Activated CD8-positive, alpha-beta T cell treated with anti-CD3 and anti-CD28 coated beads, Interleukin-2, amount 10 ng/mL, durations not matched to agents 7 days and 5 days (primary cell): ENCODE results near the gene LRCH3. TPM values are rescaled to one million over a fixed set of nuclear protein-coding genes. Genes with fewer than 3 reads are reported as not detected.
A peak's percentile ranks its signal among the peaks of the same experiment; 100 is the strongest.

Source experiments
- ATAC-seq: fragments of 150-1000 bp; cut with Tn5 transposase; one replicate; pipeline ENCODE4 v1.10.0; 2021; ENCODE audit warnings: moderate library complexity
- CTCF ChIA-PET: fragments of 350-600 bp; sonication (Branson Sonifier 250); formaldehyde crosslinking; loops from one replicate; lab custom pipeline; 2021; ENCODE audit warnings: antibody characterized with exemption; lab: Charles Lee
- POLR2A ChIA-PET: fragments of 350-600 bp; sonication (Branson Sonifier 250); formaldehyde crosslinking; loops from one replicate; lab custom pipeline; 2021; ENCODE audit warnings: antibody characterized with exemption; lab: Charles Lee
- DNase-seq: peaks from one replicate; pipeline ENCODE4 v3.0.0-alpha.2; 2020
- H3K27ac Mint-ChIP-seq: one replicate; pipeline ENCODE4 v1.8.0; 2021; ENCODE audit warnings: mild to moderate bottlenecking, mixed read lengths
- H3K27me3 Mint-ChIP-seq: one replicate; pipeline ENCODE4 v1.8.0; 2021; ENCODE audit warnings: low read depth, mixed read lengths
- H3K36me3 Mint-ChIP-seq: one replicate; pipeline ENCODE4 v1.8.0; 2021; ENCODE audit warnings: low read depth, mixed read lengths
- H3K4me1 Mint-ChIP-seq: one replicate; pipeline ENCODE4 v1.8.0; 2021; ENCODE audit warnings: low read depth, mixed read lengths
- H3K4me3 Mint-ChIP-seq: one replicate; pipeline ENCODE4 v1.8.0; 2021; ENCODE audit warnings: mild to moderate bottlenecking, mixed read lengths
- H3K9me3 Mint-ChIP-seq: one replicate; pipeline ENCODE4 v1.8.0; 2022; ENCODE audit warnings: mixed read lengths; ENCODE audit not compliant: insufficient read depth
- total RNA-seq, 2 experiments: library from RNA; stranded (reverse); gene quantifications; one replicate each; pipeline ENCODE4 v1.2.3, GENCODE V29; 2021

LRCH3 gene
- total RNA-seq, 2 experiments from 2014 or later: 50.7 to 60.4 TPM

GRCh38 chr3:197753263-197753662 is 37.8 kb upstream of the LRCH3 start:
- DNase-seq (no peak), ATAC-seq (no peak)
- H3K36me3 Mint-ChIP-seq: peaks cover 7% of the 10 kb centered on the region
- ChIA-PET POLR2A (interaction anchor here (1.2 kb wide), 1 partner anchor 37 kb away, joined by 5 read pairs; no protein-coding TSS in a partner anchor), CTCF (interaction anchor here (0.7 to 0.9 kb wide), 3 partner anchors 17 to 202 kb away, joined by 3 read pairs; no protein-coding TSS in a partner anchor)
- peaks cover 45% of the 10 kb centered on the region for H3K4me1 Mint-ChIP-seq
- H3K27me3 Mint-ChIP-seq: peaks cover 2% of the 10 kb centered on the region
- no peak overlapping the region for H3K27ac Mint-ChIP-seq
- H3K4me3 Mint-ChIP-seq: no peak overlapping the region
- H3K9me3 Mint-ChIP-seq: no peaks in the 10 kb centered on the region

GRCh38 chr3:197756704-197757103 is 34.4 kb upstream of the LRCH3 start:
- H3K27me3 Mint-ChIP-seq: no peaks in the 10 kb centered on the region
- ATAC-seq (no peak), DNase-seq (no peak)
- H3K4me1 Mint-ChIP-seq: peaks cover 27% of the 10 kb centered on the region
- H3K9me3 Mint-ChIP-seq: no peaks in the 10 kb centered on the region
- H3K4me3 Mint-ChIP-seq: no peak overlapping the region
- ChIA-PET POLR2A (interaction anchor here (1.0 kb wide), 1 partner anchor 34 kb away, joined by 6 read pairs; the partner anchor contains the start of gene LRCH3), CTCF (interaction anchor here (0.9 kb wide), 2 partner anchors 47 to 91 kb away, joined by 3 to 4 read pairs; no protein-coding TSS in a partner anchor)
- H3K27ac Mint-ChIP-seq: no peak overlapping the region
- peaks cover 7% of the 10 kb centered on the region for H3K36me3 Mint-ChIP-seq

GRCh38 chr3:197758512-197758911 is 32.5 kb upstream of the LRCH3 start:
- POLR2A ChIA-PET: no interaction called here
- Mint-ChIP-seq H3K4me3 (no peak overlapping the region), H3K27ac (no peak overlapping the region), H3K9me3 (no peaks in the 10 kb centered on the region), H3K4me1 (peaks cover 14% of the 10 kb centered on the region), H3K27me3 (no peaks in the 10 kb centered on the region), H3K36me3 (peaks cover 9% of the 10 kb centered on the region)
- CTCF ChIA-PET: no interaction called here
- ATAC-seq (no peak), DNase-seq (no peak)

GRCh38 chr3:197761784-197762183 is 29.3 kb upstream of the LRCH3 start:
- Mint-ChIP-seq H3K27me3 (no peaks in the 10 kb centered on the region), H3K9me3 (no peaks in the 10 kb centered on the region), H3K4me1 (no peaks in the 10 kb centered on the region), H3K36me3 (peaks cover 12% of the 10 kb centered on the region), H3K27ac (no peak overlapping the region), H3K4me3 (no peak overlapping the region)
- ATAC-seq (no peak), DNase-seq (no peak)
- POLR2A ChIA-PET: no interaction called here
- CTCF ChIA-PET: no interaction called here

GRCh38 chr3:197775317-197775716 is 15.7 kb upstream of the LRCH3 start:
- peaks cover 38% of the 10 kb centered on the region for H3K36me3 Mint-ChIP-seq
- DNase-seq (no peak), ATAC-seq (no peak)
- no peaks in the 10 kb centered on the region for H3K27me3 Mint-ChIP-seq
- no peaks in the 10 kb centered on the region for H3K9me3 Mint-ChIP-seq
- no peak overlapping the region for H3K27ac Mint-ChIP-seq
- POLR2A ChIA-PET: no interaction called here
- CTCF ChIA-PET: interaction anchor here (1.0 kb wide), 2 partner anchors 21 to 176 kb away, joined by 3 read pairs; no protein-coding TSS in a partner anchor
- H3K4me3 Mint-ChIP-seq: no peak overlapping the region
- H3K4me1 Mint-ChIP-seq: no peaks in the 10 kb centered on the region

GRCh38 chr3:197782230-197782629 is 8.8 kb upstream of the LRCH3 start:
- peaks cover 33% of the 10 kb centered on the region for H3K36me3 Mint-ChIP-seq
- H3K27me3 Mint-ChIP-seq: no peaks in the 10 kb centered on the region
- H3K9me3 Mint-ChIP-seq: no peaks in the 10 kb centered on the region
- CTCF ChIA-PET: no interaction called here
- POLR2A ChIA-PET: no interaction called here
- H3K27ac Mint-ChIP-seq: no peak overlapping the region
- H3K4me1 Mint-ChIP-seq: no peaks in the 10 kb centered on the region
- no peak overlapping the region for H3K4me3 Mint-ChIP-seq
- ATAC-seq (no peak), DNase-seq (no peak)

GRCh38 chr3:197784019-197784585 is 7.0 kb upstream of the LRCH3 start:
- ATAC-seq (no peak), DNase-seq (no peak)
- H3K4me3 Mint-ChIP-seq: no peak overlapping the region
- peaks cover 28% of the 10 kb centered on the region for H3K36me3 Mint-ChIP-seq
- no peaks in the 10 kb centered on the region for H3K27me3 Mint-ChIP-seq
- ChIA-PET POLR2A (no interaction called here), CTCF (interaction anchor here (1.4 kb wide), 1 partner anchor 122 kb away, joined by 4 read pairs; no protein-coding TSS in a partner anchor)
- no peaks in the 10 kb centered on the region for H3K9me3 Mint-ChIP-seq
- no peaks in the 10 kb centered on the region for H3K4me1 Mint-ChIP-seq
- no peak overlapping the region for H3K27ac Mint-ChIP-seq

GRCh38 chr3:197787412-197787811 is 3.6 kb upstream of the LRCH3 start:
- no peak overlapping the region for H3K4me3 Mint-ChIP-seq
- no peak for ATAC-seq
- H3K27me3 Mint-ChIP-seq: no peaks in the 10 kb centered on the region
- H3K27ac Mint-ChIP-seq: no peak overlapping the region
- no peaks in the 10 kb centered on the region for H3K9me3 Mint-ChIP-seq
- peaks cover 10% of the 10 kb centered on the region for H3K4me1 Mint-ChIP-seq
- CTCF ChIA-PET: interaction anchor here (0.7 to 1.1 kb wide), 3 partner anchors 11 to 328 kb away, joined by 3 read pairs; no protein-coding TSS in a partner anchor
- peaks cover 17% of the 10 kb centered on the region for H3K36me3 Mint-ChIP-seq
- no peak for DNase-seq
- POLR2A ChIA-PET: no interaction called here

- CTCF ChIA-PET: interaction anchor here (0.8 to 1.3 kb wide), 3 partner anchors 12 to 89 kb away, joined by 3 read pairs; no protein-coding TSS in a partner anchor
- Mint-ChIP-seq H3K36me3 (peaks cover 12% of the 10 kb centered on the region), H3K27ac (no peak overlapping the region), H3K9me3 (no peaks in the 10 kb centered on the region), H3K4me1 (peaks cover 27% of the 10 kb centered on the region), H3K4me3 (no peak overlapping the region), H3K27me3 (no peaks in the 10 kb centered on the region)
- DNase-seq: no peak
- ATAC-seq: no peak
- POLR2A ChIA-PET: no interaction called here
Observed at GRCh38 chr3:197789309-197789708, 1.7 kb upstream of the LRCH3 start.

- CTCF ChIA-PET: interaction anchor here (1.2 kb wide), 2 partner anchors 39 to 88 kb away, joined by 3 read pairs; no protein-coding TSS in a partner anchor
- ATAC-seq (no peak), DNase-seq (no peak)
- Mint-ChIP-seq H3K4me3 (peak overlapping the region; percentile 87), H3K27me3 (no peaks in the 10 kb centered on the region), H3K4me1 (peaks cover 32% of the 10 kb centered on the region), H3K27ac (peak overlapping the region; percentile 98), H3K36me3 (peaks cover 10% of the 10 kb centered on the region), H3K9me3 (no peaks in the 10 kb centered on the region)
- POLR2A ChIA-PET: interaction anchor here (1.2 to 3.1 kb wide), 5 partner anchors 11 to 77 kb away, joined by 4 to 24 read pairs (median 6); no protein-coding TSS in a partner anchor
Observed at GRCh38 chr3:197790033-197790432, 1.0 kb upstream of the LRCH3 start.

- DNase-seq: peak; percentile 59
- H3K9me3 Mint-ChIP-seq: no peaks in the 10 kb centered on the region
- H3K36me3 Mint-ChIP-seq: peaks cover 13% of the 10 kb centered on the region
- peak overlapping the region; percentile 87 for H3K4me3 Mint-ChIP-seq
- CTCF ChIA-PET: interaction anchor here (0.7 to 3.0 kb wide), 4 partner anchors 9 to 114 kb away, joined by 3 to 11 read pairs (median 5); partner anchors contain the start of gene FYTTD1
- H3K4me1 Mint-ChIP-seq: peaks cover 46% of the 10 kb centered on the region
- no peaks in the 10 kb centered on the region for H3K27me3 Mint-ChIP-seq
- peak overlapping the region; percentile 94 for H3K27ac Mint-ChIP-seq
- POLR2A ChIA-PET: interaction anchor here (0.6 to 3.1 kb wide), 11 partner anchors 9 to 79 kb away, joined by 3 to 24 read pairs (median 7); partner anchors contain the start of genes FYTTD1 and RUBCN
- ATAC-seq: peak; percentile 47
Observed at GRCh38 chr3:197791892-197792647, 1.0 kb downstream of the LRCH3 start.
